Fibroblast of lung (primary cell): ENCODE results near the gene DPP10. TPM values are rescaled to one million over a fixed set of nuclear protein-coding genes. Genes with fewer than 3 reads are reported as not detected.

Experiments used
- DNase-seq, 2 donors: peaks; one replicate each; pipeline versions ENCODE4 v3.0.0 to v3.0.0-alpha.2; 2010; ENCODE audit warnings: low read depth in 2 of 2
- H2AFZ ChIP-seq: 2 replicates; pipeline ENCODE4 v1.5.1; 2012; ENCODE audit warnings: low read length, control low read depth, inconsistent platforms
- H3K27ac ChIP-seq: 2 replicates; pipeline ENCODE4 v1.5.1; 2011; ENCODE audit warnings: low read length, control low read depth; ENCODE audit not compliant: insufficient read depth
- H3K27me3 ChIP-seq: 2 replicates; pipeline ENCODE4 v1.5.1; 2011; ENCODE audit warnings: mild to moderate bottlenecking, low read length; ENCODE audit not compliant: control insufficient read depth, insufficient read depth
- H3K36me3 ChIP-seq: 2 replicates; pipeline ENCODE4 v1.5.1; 2011; ENCODE audit warnings: low read length; ENCODE audit not compliant: control insufficient read depth, insufficient read depth
- H3K4me1 ChIP-seq: 2 replicates; pipeline ENCODE4 v1.5.1; 2011; ENCODE audit warnings: low read length; ENCODE audit not compliant: control insufficient read depth, insufficient read depth; ENCODE audit errors: extremely low read depth
- H3K4me2 ChIP-seq: 2 replicates; pipeline ENCODE4 v1.5.1; 2011; ENCODE audit warnings: low read length, control low read depth; ENCODE audit not compliant: insufficient read depth; ENCODE audit errors: extremely low read depth
- H3K4me3 ChIP-seq, 4 experiments: fragments of 200-600 bp in 1 of 4; sonication (generic) in 1 of 4; replicated peaks in 1 of 4; 2 replicates each; pipeline ENCODE4 v1.5.1; 2011 to 2016; ENCODE audit warnings: low read length in 4 of 4, low read depth in 3 of 4, mild to moderate bottlenecking in 3 of 4, control low read depth in 2 of 4, inconsistent platforms in 1 of 4, mixed read lengths in 1 of 4; ENCODE audit not compliant: insufficient read depth in 1 of 4; ENCODE audit errors: control extremely low read depth in 1 of 4
- H3K79me2 ChIP-seq: 2 replicates; pipeline ENCODE4 v1.5.1; 2012; ENCODE audit warnings: mild to moderate bottlenecking, low read length, inconsistent platforms; ENCODE audit not compliant: control insufficient read depth, insufficient read depth
- H3K9ac ChIP-seq: 2 replicates; pipeline ENCODE4 v1.5.1; 2011; ENCODE audit warnings: mild to moderate bottlenecking, low read length, control low read depth; ENCODE audit not compliant: insufficient read depth
- H3K9me3 ChIP-seq: 2 replicates; pipeline ENCODE4 v1.5.1; 2012; ENCODE audit warnings: low read depth, low read length; ENCODE audit not compliant: control insufficient read depth, insufficient read depth
- H4K20me1 ChIP-seq: 2 replicates; pipeline ENCODE4 v1.5.1; 2011; ENCODE audit warnings: low read length; ENCODE audit not compliant: control insufficient read depth, insufficient read depth; ENCODE audit errors: extremely low read depth
- EZH2 ChIP-seq: IDR thresholded peaks from 2 replicates; pipeline ENCODE4 v1.5.1; 2012; ENCODE audit warnings: low read length, control low read depth, mild to moderate bottlenecking; ENCODE audit errors: missing control alignments
- polyA plus RNA-seq, 2 donors: library from polyadenylated mRNA; depleted of rRNA in 1 of 2; stranded (reverse) in 1 of 2; unstranded in 1 of 2; fragments of >200 nt; gene quantifications; 2 replicates each; pipeline ENCODE4 v1.2.1, GENCODE V29; 2011 to 2012; ENCODE audit warnings: missing spikeins in 1 of 2
- total RNA-seq: library from RNA; depleted of rRNA; stranded (reverse); fragments of >200 nt; gene quantifications from 2 replicates; pipeline ENCODE4 v1.2.1, GENCODE V29; 2014
- TF ChIP-seq, protein P1 (sequence below), 2 donors: IDR thresholded peaks in 1 of 2; conservative IDR thresholded peaks in 1 of 2; 1 replicate in 1 of 2; 2 replicates in 1 of 2; pipeline ENCODE4 v1.5.1; 2011 to 2012; ENCODE audit warnings: low read length in 2 of 2, control low read depth in 1 of 2, inconsistent platforms in 1 of 2, low read depth in 1 of 2, mild to moderate bottlenecking in 1 of 2

Gene DPP10
- total and polyA plus RNA-seq, 2 donors (not counting 1 experiment from before 2014, with no cell fraction given): not detected

DNA sequence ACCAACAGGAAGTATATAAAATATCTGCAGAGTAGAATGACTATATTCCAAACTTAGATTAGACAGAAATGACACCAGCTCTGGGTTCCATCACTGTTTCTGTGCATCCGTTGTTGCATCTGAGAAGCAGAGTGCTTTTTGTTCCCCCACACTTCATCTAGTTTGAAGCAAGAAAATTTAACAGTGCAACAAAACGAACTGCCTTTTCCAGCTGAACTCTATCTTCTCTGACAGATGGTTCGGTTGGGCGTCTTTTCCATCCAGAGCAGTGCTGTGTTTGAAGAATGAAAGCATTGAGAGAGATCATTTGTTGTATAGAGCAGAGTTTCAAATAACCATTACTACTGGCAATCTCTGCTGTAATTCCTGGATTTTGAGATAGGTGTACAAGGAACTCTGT lies 757.5 kb downstream of the DPP10 start:
- Histone ChIP-seq H3K4me1 (no peaks in the 10 kb centered on the region), H3K9ac (no peak overlapping the region), H3K27ac (no peak overlapping the region), H4K20me1 (no peaks in the 10 kb centered on the region), H3K79me2 (no peaks in the 10 kb centered on the region), H3K36me3 (no peaks in the 10 kb centered on the region), H3K9me3 (no peaks in the 10 kb centered on the region), H2AFZ (no peak overlapping the region), H3K27me3 (no peaks in the 10 kb centered on the region), H3K4me2 (no peak overlapping the region), H3K4me3 (no peak overlapping the region)
- no peak for DNase-seq
- TF ChIP-seq EZH2: no peak
- TF ChIP-seq, protein P1, sequence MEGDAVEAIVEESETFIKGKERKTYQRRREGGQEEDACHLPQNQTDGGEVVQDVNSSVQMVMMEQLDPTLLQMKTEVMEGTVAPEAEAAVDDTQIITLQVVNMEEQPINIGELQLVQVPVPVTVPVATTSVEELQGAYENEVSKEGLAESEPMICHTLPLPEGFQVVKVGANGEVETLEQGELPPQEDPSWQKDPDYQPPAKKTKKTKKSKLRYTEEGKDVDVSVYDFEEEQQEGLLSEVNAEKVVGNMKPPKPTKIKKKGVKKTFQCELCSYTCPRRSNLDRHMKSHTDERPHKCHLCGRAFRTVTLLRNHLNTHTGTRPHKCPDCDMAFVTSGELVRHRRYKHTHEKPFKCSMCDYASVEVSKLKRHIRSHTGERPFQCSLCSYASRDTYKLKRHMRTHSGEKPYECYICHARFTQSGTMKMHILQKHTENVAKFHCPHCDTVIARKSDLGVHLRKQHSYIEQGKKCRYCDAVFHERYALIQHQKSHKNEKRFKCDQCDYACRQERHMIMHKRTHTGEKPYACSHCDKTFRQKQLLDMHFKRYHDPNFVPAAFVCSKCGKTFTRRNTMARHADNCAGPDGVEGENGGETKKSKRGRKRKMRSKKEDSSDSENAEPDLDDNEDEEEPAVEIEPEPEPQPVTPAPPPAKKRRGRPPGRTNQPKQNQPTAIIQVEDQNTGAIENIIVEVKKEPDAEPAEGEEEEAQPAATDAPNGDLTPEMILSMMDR (conservative IDR thresholded peaks at IDR 0.05 in 1 of 2, IDR thresholded peaks at IDR 0.05 in 1 of 2; ENCODE audit: low read depth in 1 of 2, low read length in 2 of 2): no peak

DNA sequence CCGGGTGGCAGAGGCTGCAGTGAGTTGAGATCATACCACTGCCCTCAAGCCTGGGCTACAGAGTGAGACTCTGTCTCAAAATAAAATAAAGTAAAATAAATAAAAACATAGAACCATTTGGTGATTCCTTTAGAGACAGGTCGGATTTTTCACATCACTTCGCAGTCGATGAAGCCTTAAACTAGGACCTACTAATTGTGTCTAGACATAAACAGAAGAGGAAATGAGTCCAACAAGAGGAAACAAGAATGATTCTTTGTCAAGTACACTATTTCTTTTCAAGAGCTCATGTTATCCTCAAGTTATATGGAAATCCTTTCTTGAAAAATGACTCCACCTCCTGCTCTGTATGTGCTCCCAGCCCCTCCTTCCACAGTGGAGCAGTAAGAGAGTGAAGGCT lies 758.9 kb downstream of the DPP10 start:
- no peak for TF ChIP-seq EZH2
- TF ChIP-seq, protein P1 (conservative IDR thresholded peaks at IDR 0.05 in 1 of 2, IDR thresholded peaks at IDR 0.05 in 1 of 2; ENCODE audit: low read depth in 1 of 2, low read length in 2 of 2): no peak
- no peak overlapping the region for H3K4me3 ChIP-seq
- no peak overlapping the region for H3K4me2 ChIP-seq
- H3K9me3 ChIP-seq: no peaks in the 10 kb centered on the region
- no peak overlapping the region for H3K9ac ChIP-seq
- no peaks in the 10 kb centered on the region for H3K4me1 ChIP-seq
- no peaks in the 10 kb centered on the region for H3K79me2 ChIP-seq
- no peaks in the 10 kb centered on the region for H4K20me1 ChIP-seq
- no peak overlapping the region for H3K27ac ChIP-seq
- no peaks in the 10 kb centered on the region for H3K36me3 ChIP-seq
- no peak for DNase-seq
- no peaks in the 10 kb centered on the region for H3K27me3 ChIP-seq
- H2AFZ ChIP-seq: no peak overlapping the region

DNA sequence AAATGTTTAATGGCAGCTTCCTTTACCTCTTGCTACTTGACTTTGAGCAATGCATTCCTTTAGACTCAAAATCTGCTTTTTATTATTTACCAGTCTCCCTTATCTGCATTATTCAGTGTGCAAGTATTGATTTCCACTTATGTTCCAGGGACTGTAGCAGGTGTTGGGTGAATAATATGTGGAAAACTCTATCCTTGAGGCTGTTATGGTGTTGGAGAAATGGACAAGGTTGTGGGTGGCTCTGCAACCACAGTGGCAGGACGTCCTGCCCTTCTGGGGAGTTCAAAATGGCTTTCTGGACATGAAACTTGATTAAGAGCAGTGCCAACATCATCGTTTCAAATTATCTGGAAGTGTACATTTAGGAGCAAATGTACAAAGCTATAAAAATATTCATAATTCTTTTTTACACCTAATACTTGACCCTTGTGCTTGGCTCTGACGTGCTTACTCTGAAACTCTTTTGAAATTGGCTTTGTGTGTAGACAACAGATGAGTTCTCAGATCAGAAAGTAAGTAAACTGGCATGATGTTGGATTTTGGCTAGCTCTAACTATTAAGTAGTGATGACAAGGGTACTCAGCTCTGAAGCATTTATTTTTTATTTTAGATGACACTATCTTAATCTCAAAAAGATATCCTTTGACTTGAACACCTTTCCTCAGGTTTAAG lies 766.2 kb downstream of the DPP10 start:
- Histone ChIP-seq H3K4me3 (no peak overlapping the region), H2AFZ (no peak overlapping the region), H3K9ac (no peak overlapping the region), H3K27ac (no peak overlapping the region), H4K20me1 (no peaks in the 10 kb centered on the region), H3K27me3 (no peaks in the 10 kb centered on the region), H3K4me1 (no peaks in the 10 kb centered on the region), H3K4me2 (no peak overlapping the region), H3K9me3 (no peaks in the 10 kb centered on the region), H3K79me2 (no peaks in the 10 kb centered on the region), H3K36me3 (no peaks in the 10 kb centered on the region)
- no peak for DNase-seq
- TF ChIP-seq, protein P1 (conservative IDR thresholded peaks at IDR 0.05 in 1 of 2, IDR thresholded peaks at IDR 0.05 in 1 of 2; ENCODE audit: low read depth in 1 of 2, low read length in 2 of 2): no peak
- TF ChIP-seq EZH2: no peak
